Chondrocyte (in vitro differentiated cells): Measurements from ENCODE around the gene NOL9. TPM values are rescaled to one million over a fixed set of nuclear protein-coding genes. Genes with fewer than 3 reads are reported as not detected.
A peak's percentile ranks its signal among the peaks of the same experiment; 100 is the strongest.

Experiments
- DNase-seq: peaks from one replicate; pipeline ENCODE4 v3.0.0; 2021; ENCODE audit warnings: mixed read lengths, low spot score
- H3K27ac Mint-ChIP-seq: one replicate; pipeline ENCODE4 v1.8.0; 2021; ENCODE audit warnings: mild to moderate bottlenecking, moderate library complexity, mixed read lengths; ENCODE audit not compliant: unreplicated experiment
- H3K27me3 Mint-ChIP-seq: 2 replicates; pipeline ENCODE4 v1.8.0; 2021; ENCODE audit warnings: low read depth, mixed read lengths
- H3K36me3 Mint-ChIP-seq: 2 replicates; pipeline ENCODE4 v1.8.0; 2021; ENCODE audit warnings: low read depth, mixed read lengths
- H3K4me1 Mint-ChIP-seq: 2 replicates; pipeline ENCODE4 v1.8.0; 2021; ENCODE audit warnings: low read depth, mild to moderate bottlenecking, mixed read lengths
- H3K4me3 Mint-ChIP-seq: one replicate; pipeline ENCODE4 v1.8.0; 2021; ENCODE audit warnings: mild to moderate bottlenecking, moderate library complexity, mixed read lengths; ENCODE audit not compliant: unreplicated experiment
- H3K9me3 Mint-ChIP-seq: 2 replicates; pipeline ENCODE4 v1.8.0; 2021; ENCODE audit warnings: low read depth, mixed read lengths
- total RNA-seq: library from RNA; stranded (reverse); gene quantifications from 3 replicates; pipeline ENCODE4 v1.2.1, GENCODE V29; 2021
- TF ChIP-seq, protein P1 (sequence below): fragments of 200-600 bp; sonication (generic); IDR thresholded peaks from 2 replicates; pipeline ENCODE4 v1.5.0; 2021; ENCODE audit warnings: antibody characterized with exemption, mild to moderate bottlenecking, moderate library complexity

The NOL9 gene
- total RNA-seq, 1 donor from 2014 or later, result 27.0 TPM

DNA sequence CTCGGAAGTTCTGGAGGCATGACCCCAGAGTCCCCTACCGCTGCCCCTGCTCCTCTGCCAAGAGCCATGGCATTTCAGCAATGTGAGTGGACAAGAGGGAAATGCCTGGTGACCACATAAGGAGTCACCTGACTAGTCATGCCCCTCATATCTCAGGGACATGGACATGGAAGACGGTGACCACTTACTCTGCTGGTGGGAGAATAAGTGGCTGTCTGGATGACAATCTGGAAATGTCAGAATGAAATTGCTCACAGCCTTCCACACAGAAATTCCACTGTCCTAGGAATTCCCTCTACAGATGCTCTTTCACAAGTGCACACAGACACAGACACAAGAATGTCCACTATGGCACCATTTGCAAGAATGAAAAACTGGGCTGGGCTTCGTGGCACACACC is 38.5 kb downstream of the NOL9 start:
- H3K4me1 Mint-ChIP-seq, result peaks cover 59% of the 10 kb centered on the region
- no peak overlapping the region for H3K27ac Mint-ChIP-seq
- no peaks in the 10 kb centered on the region for H3K36me3 Mint-ChIP-seq
- H3K4me3 Mint-ChIP-seq, result no peak overlapping the region
- no peak for DNase-seq
- TF ChIP-seq, protein P1, sequence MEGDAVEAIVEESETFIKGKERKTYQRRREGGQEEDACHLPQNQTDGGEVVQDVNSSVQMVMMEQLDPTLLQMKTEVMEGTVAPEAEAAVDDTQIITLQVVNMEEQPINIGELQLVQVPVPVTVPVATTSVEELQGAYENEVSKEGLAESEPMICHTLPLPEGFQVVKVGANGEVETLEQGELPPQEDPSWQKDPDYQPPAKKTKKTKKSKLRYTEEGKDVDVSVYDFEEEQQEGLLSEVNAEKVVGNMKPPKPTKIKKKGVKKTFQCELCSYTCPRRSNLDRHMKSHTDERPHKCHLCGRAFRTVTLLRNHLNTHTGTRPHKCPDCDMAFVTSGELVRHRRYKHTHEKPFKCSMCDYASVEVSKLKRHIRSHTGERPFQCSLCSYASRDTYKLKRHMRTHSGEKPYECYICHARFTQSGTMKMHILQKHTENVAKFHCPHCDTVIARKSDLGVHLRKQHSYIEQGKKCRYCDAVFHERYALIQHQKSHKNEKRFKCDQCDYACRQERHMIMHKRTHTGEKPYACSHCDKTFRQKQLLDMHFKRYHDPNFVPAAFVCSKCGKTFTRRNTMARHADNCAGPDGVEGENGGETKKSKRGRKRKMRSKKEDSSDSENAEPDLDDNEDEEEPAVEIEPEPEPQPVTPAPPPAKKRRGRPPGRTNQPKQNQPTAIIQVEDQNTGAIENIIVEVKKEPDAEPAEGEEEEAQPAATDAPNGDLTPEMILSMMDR, result no peak
- no peaks in the 10 kb centered on the region for H3K27me3 Mint-ChIP-seq
- H3K9me3 Mint-ChIP-seq, result no peaks in the 10 kb centered on the region

DNA sequence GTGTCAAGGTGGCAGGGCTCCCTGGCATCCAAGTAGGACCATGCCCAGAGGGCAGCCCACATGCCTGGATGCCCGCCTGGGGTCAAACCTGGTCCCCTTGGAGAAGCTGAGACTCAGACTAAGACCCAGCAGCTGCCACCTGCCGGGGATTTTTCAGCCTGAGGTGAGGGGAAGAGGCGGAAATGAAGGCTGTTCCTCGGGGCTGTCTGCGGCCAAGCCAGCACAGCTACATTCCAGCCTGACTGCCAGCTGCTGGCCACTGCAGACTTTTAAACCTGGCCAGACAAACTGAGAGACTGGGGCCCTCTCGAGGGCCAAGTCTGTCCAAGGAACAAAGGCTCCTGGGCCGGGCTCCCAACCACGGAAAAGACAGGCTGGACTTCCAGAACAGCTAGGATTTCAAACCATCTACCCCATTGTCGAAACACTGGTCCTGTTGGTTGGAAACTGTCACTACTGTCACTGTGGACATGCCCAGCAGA is 41.0 kb downstream of the NOL9 start:
- TF ChIP-seq, protein P1, result peak; percentile 23
- DNase-seq, result no peak
- Mint-ChIP-seq H3K4me3 (no peak overlapping the region), H3K27me3 (no peaks in the 10 kb centered on the region), H3K36me3 (no peaks in the 10 kb centered on the region), H3K4me1 (peaks cover 35% of the 10 kb centered on the region), H3K9me3 (no peaks in the 10 kb centered on the region), H3K27ac (peak overlapping the region; percentile 17)

DNA sequence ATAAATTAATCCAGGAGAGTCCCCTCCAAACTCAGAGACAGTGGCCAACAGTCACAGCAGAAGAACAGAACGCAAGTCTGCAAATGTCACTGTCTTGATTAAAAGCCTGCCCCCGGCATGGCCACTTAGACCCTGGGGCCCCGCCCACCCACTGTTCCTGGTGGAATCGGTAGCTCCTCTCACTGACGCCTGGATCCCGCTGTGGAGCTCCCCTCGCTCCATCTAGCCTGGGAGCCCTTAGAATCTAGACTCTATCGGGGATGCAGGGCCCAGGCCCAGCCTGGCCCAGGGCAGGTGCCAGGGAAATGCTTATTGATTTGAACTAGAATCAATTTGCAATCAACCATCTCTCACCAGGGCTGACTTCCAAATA is 41.4 kb downstream of the NOL9 start:
- Mint-ChIP-seq H3K4me3 (no peak overlapping the region), H3K9me3 (no peaks in the 10 kb centered on the region), H3K27me3 (no peaks in the 10 kb centered on the region), H3K27ac (no peak overlapping the region), H3K4me1 (peaks cover 33% of the 10 kb centered on the region), H3K36me3 (no peaks in the 10 kb centered on the region)
- TF ChIP-seq, protein P1, result no peak
- DNase-seq, result no peak

DNA sequence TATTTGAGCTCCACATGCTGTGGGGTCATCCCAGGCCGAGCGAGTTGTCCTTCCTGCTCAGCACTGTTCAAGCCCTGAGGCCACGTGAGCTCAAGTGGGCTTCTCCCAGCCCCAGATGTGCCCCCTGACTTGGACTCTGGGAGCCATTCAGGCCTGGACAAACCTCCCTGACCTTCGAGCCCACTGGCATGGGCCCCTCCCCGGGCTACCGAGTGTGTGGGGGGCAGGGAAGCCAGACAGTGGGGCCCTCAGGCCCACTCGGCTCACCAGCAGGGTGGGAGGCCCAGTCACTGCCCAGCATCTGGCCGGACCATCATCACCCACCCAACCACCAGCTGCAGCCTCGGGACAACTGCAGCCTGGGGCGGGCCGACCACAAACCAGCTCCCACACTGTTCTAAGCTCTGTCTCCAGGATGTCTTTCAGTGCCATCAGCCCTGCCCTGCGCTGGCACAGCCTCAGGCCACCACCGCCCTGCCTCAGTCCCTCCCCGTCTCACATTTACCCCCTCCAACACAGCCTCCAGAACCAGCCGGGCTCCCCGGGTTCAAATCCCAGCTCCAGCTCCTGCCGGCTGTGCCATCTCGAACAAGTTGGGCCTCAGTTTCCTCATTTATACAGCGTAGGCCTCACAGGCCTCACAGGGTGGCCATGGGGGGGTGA is 41.9 kb downstream of the NOL9 start:
- peaks cover 29% of the 10 kb centered on the region for H3K4me1 Mint-ChIP-seq
- no peaks in the 10 kb centered on the region for H3K36me3 Mint-ChIP-seq

DNA sequence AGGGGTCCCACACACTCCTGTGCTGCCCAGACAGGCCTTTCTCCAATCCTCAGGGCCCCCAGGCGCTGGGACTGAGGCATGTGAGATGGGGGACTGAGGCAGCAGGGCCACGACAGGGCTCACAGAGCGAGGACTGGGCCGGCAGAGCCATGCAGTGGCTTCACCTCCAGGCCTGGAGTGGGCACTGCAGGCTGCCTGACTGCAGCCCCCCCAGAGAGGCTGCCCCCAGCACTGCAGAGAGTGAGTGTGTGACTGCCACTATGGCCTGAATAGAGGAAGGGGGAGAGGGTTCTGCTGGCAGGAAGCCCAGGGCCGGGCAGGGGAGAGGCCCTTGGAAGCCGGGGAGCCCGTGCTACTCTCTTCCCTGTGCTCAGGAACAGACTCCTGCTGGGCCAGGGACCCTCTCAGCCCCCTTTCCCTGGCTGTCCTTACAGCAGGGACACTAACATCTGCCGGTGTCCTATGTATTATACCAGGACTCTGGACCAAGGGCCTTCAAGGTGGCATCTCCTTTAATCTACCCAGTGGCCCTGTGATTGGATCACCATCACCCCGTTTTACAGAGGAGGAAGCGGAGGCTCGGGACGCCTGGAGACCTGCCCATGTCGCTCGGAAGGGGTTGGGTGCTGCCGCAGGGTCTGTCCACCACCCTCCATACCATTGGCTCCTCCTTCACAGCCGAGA is 42.6 kb downstream of the NOL9 start:
- peak; percentile 91 for DNase-seq
- no peak overlapping the region for H3K4me3 Mint-ChIP-seq
- no peaks in the 10 kb centered on the region for H3K9me3 Mint-ChIP-seq
- no peaks in the 10 kb centered on the region for H3K36me3 Mint-ChIP-seq
- H3K4me1 Mint-ChIP-seq, result peaks cover 32% of the 10 kb centered on the region
- no peaks in the 10 kb centered on the region for H3K27me3 Mint-ChIP-seq
- no peak overlapping the region for H3K27ac Mint-ChIP-seq
- TF ChIP-seq, protein P1, result no peak

More for the DNA sequence above, 41.9 kb downstream of the NOL9 start:
- Mint-ChIP-seq H3K9me3 (no peaks in the 10 kb centered on the region), H3K27ac (no peak overlapping the region), H3K27me3 (no peaks in the 10 kb centered on the region), H3K4me3 (no peak overlapping the region)
- TF ChIP-seq, protein P1, result no peak
- DNase-seq, result peak; percentile 80
